ENCODE data around the gene RHOC.
"Not testable (repeated sequence)": the region's sequence is repeated elsewhere in the genome, so short reads cannot be mapped to it uniquely, and the experiment has no call there.

The RHOC gene

GRCh38 chr1:112735752-112736151 lies 28.8 kb upstream of the RHOC start:
- Histone ChIP-seq H3K36me3 (ENCODE audit: insufficient read depth, low read length) (no peaks in the 10 kb centered on the region), H3K79me2 (ENCODE audit: insufficient read depth, low read length) (no peaks in the 10 kb centered on the region), H3F3A (ENCODE audit: insufficient read depth, low read length) (no peaks in the 10 kb centered on the region), H3K9me2 (ENCODE audit: low read depth, low read length) (no peaks in the 10 kb centered on the region), H3K4me1 (ENCODE audit: insufficient read depth, low read length, severe bottlenecking) (no peaks in the 10 kb centered on the region), H3K4me2 (ENCODE audit: low read length) (no peak overlapping the region), H3K4me3 (ENCODE audit: low read depth, low read length, poor library complexity, severe bottlenecking) (no peak overlapping the region), H3K27me3 (ENCODE audit: insufficient read depth, low read length) (peaks cover 4% of the 10 kb centered on the region; the same call in 1 of the 2 replicates), H3K9me3 (ENCODE audit: low read length) (no peaks in the 10 kb centered on the region), H4K20me1 (ENCODE audit: insufficient read depth, low read length) (no peaks in the 10 kb centered on the region), H2AFZ (ENCODE audit: low read length) (no peak overlapping the region), H3K27ac (ENCODE audit: low read depth, low read length, poor library complexity, severe bottlenecking) (no peak overlapping the region), H3K9ac (ENCODE audit: low read length) (no peak overlapping the region)
- no peak for TF ChIP-seq EZH2 (IDR thresholded peaks at IDR 0.05; ENCODE audit: borderline replicate concordance, low read length)
- TF ChIP-seq CTCF (IDR thresholded peaks at IDR 0.05; ENCODE audit: low read length), result no peak

GRCh38 chr1:112731451-112731850 lies 24.5 kb upstream of the RHOC start:
- peaks cover 4% of the 10 kb centered on the region; the same call in 1 of the 2 replicates for H3K27me3 ChIP-seq (ENCODE audit: insufficient read depth, low read length)
- H4K20me1 ChIP-seq (ENCODE audit: insufficient read depth, low read length), result no peaks in the 10 kb centered on the region
- no peaks in the 10 kb centered on the region for H3K36me3 ChIP-seq (ENCODE audit: insufficient read depth, low read length)
- no peak overlapping the region for H3K4me2 ChIP-seq (ENCODE audit: low read length)
- TF ChIP-seq CTCF (IDR thresholded peaks at IDR 0.05; ENCODE audit: low read length), result no peak
- TF ChIP-seq EZH2 (IDR thresholded peaks at IDR 0.05; ENCODE audit: borderline replicate concordance, low read length), result no peak
- H3F3A ChIP-seq (ENCODE audit: insufficient read depth, low read length), result no peaks in the 10 kb centered on the region
- H3K27ac ChIP-seq (ENCODE audit: low read depth, low read length, poor library complexity, severe bottlenecking), result no peak overlapping the region
- no peaks in the 10 kb centered on the region for H3K4me1 ChIP-seq (ENCODE audit: insufficient read depth, low read length, severe bottlenecking)
- H3K9ac ChIP-seq (ENCODE audit: low read length), result no peak overlapping the region
- no peak overlapping the region for H3K4me3 ChIP-seq (ENCODE audit: low read depth, low read length, poor library complexity, severe bottlenecking)
- no peaks in the 10 kb centered on the region for H3K9me3 ChIP-seq (ENCODE audit: low read length)
- no peak overlapping the region for H2AFZ ChIP-seq (ENCODE audit: low read length)
- H3K9me2 ChIP-seq (ENCODE audit: low read depth, low read length), result no peaks in the 10 kb centered on the region
- no peaks in the 10 kb centered on the region for H3K79me2 ChIP-seq (ENCODE audit: insufficient read depth, low read length)

DNA sequence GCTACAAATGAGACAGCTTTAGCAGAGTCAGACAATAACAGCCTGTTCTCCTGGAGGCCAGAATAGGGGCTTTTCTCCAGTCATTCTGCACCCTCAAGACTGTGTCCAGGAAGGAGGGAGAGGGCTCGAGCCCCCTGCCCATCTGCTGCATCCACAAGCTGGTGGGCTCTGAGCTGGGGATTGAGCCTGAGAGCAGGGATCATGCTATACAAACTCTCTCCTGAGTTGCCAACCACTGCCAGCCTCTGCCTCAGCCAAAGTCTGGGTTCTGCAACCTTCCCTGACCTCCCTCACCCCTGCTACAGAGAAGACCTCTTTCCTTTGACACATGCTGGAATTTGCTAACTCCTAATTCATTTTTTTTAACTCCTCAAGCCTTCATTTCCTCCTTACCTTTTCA lies 23.0 kb upstream of the RHOC start:
- Histone ChIP-seq H4K20me1 (ENCODE audit: insufficient read depth, low read length) (no peaks in the 10 kb centered on the region), H3K79me2 (ENCODE audit: insufficient read depth, low read length) (no peaks in the 10 kb centered on the region), H3K27ac (ENCODE audit: low read depth, low read length, poor library complexity, severe bottlenecking) (no peak overlapping the region), H3K4me2 (ENCODE audit: low read length) (no peak overlapping the region), H3K9me2 (ENCODE audit: low read depth, low read length) (no peaks in the 10 kb centered on the region), H3K9ac (ENCODE audit: low read length) (no peak overlapping the region), H3K4me3 (ENCODE audit: low read depth, low read length, poor library complexity, severe bottlenecking) (no peak overlapping the region), H2AFZ (ENCODE audit: low read length) (no peak overlapping the region), H3K9me3 (ENCODE audit: low read length) (no peaks in the 10 kb centered on the region), H3F3A (ENCODE audit: insufficient read depth, low read length) (no peaks in the 10 kb centered on the region), H3K4me1 (ENCODE audit: insufficient read depth, low read length, severe bottlenecking) (no peaks in the 10 kb centered on the region), H3K27me3 (ENCODE audit: insufficient read depth, low read length) (peaks cover 4% of the 10 kb centered on the region; the same call in 1 of the 2 replicates), H3K36me3 (ENCODE audit: insufficient read depth, low read length) (no peaks in the 10 kb centered on the region)
- TF ChIP-seq EZH2 (IDR thresholded peaks at IDR 0.05; ENCODE audit: borderline replicate concordance, low read length), result no peak
- TF ChIP-seq CTCF (IDR thresholded peaks at IDR 0.05; ENCODE audit: low read length), result no peak

DNA sequence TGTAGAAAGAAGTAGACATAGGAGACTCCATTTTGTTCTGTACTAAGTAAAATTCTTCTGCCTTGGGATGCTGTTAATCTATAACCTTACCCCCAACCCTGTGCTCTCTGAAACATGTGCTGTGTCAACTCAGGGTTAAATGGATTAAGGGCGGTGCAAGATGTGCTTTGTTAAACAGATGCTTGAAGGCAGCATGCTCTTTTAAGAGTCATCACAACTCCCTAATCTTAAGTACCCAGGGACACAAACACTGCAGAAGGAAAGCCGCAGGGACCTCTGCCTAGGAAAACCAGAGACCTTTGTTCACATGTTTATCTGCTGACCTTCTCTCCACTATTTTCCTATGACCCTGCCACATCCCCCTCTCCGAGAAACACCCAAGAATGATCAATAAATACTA lies 22.1 kb upstream of the RHOC start:
- H3K36me3 ChIP-seq (ENCODE audit: insufficient read depth, low read length); H3F3A ChIP-seq (ENCODE audit: insufficient read depth, low read length); H3K9me2 ChIP-seq (ENCODE audit: low read depth, low read length); H3K9ac ChIP-seq (ENCODE audit: low read length); H3K4me3 ChIP-seq (ENCODE audit: low read depth, low read length, poor library complexity, severe bottlenecking); H3K79me2 ChIP-seq (ENCODE audit: insufficient read depth, low read length); H4K20me1 ChIP-seq (ENCODE audit: insufficient read depth, low read length); H3K4me1 ChIP-seq (ENCODE audit: insufficient read depth, low read length, severe bottlenecking); H3K4me2 ChIP-seq (ENCODE audit: low read length); H3K27ac ChIP-seq (ENCODE audit: low read depth, low read length, poor library complexity, severe bottlenecking); H3K27me3 ChIP-seq (ENCODE audit: insufficient read depth, low read length); H2AFZ ChIP-seq (ENCODE audit: low read length); H3K9me3 ChIP-seq (ENCODE audit: low read length): not testable (repeated sequence)

DNA sequence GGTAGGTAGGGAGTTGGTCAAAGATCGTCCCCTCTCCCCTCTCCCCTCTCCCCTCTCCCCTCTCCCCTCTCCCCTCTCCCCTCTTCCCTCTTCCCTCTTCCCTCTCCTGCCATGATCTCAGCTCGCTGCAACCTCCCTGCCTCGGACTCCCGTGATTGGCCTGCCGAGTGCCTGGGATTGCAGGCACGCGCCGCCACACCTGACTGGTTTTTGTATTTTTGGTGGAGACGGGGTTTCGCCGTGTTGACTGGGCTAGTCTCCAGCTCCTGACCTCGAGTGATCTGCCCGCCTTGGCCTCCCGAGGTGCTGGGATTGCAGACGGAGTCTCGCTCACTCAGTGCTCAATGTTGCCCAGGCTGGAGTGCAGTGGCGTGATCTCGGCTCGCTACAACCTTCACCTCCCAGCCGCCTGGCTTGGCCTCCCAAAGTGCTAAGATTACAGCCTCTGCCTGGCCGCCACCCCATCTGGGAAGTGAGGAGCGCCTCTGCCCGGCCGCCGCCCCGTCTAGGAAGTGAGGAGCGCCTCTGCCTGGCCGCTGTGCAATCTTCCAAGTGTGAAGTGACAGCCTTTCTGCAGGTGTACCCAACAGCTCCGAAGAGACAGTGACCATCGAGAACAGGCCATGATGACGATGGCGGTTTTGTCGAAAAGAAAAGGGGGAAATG lies 21.5 kb upstream of the RHOC start:
- not testable (repeated sequence) for H3K4me2 ChIP-seq (ENCODE audit: low read length)

More for the DNA sequence above, 21.5 kb upstream of the RHOC start:
- H4K20me1 ChIP-seq (ENCODE audit: insufficient read depth, low read length); H3F3A ChIP-seq (ENCODE audit: insufficient read depth, low read length); H3K27ac ChIP-seq (ENCODE audit: low read depth, low read length, poor library complexity, severe bottlenecking); H3K4me3 ChIP-seq (ENCODE audit: low read depth, low read length, poor library complexity, severe bottlenecking); H3K4me1 ChIP-seq (ENCODE audit: insufficient read depth, low read length, severe bottlenecking); H2AFZ ChIP-seq (ENCODE audit: low read length); H3K79me2 ChIP-seq (ENCODE audit: insufficient read depth, low read length); H3K9me2 ChIP-seq (ENCODE audit: low read depth, low read length); H3K27me3 ChIP-seq (ENCODE audit: insufficient read depth, low read length); H3K36me3 ChIP-seq (ENCODE audit: insufficient read depth, low read length); H3K9me3 ChIP-seq (ENCODE audit: low read length); H3K9ac ChIP-seq (ENCODE audit: low read length): not testable (repeated sequence)
